ENCODE measurements around the gene NUP188.

NUP188 gene

GRCh38 chr9:128913048-128913900 is 34.2 kb upstream of the NUP188 start:
- in situ Hi-C loops (cut with MboI; ENCODE audit: low sequenced_read_pairs) = no loop called here

- in situ Hi-C loops (cut with MboI; ENCODE audit: low sequenced_read_pairs) = no loop called here
Measured at GRCh38 chr9:128913995-128914772, 33.3 kb upstream of the NUP188 start.

- in situ Hi-C loops (cut with MboI; ENCODE audit: low sequenced_read_pairs) = no loop called here
Measured at GRCh38 chr9:128916204-128916603, 31.3 kb upstream of the NUP188 start.

- in situ Hi-C loops (cut with MboI; ENCODE audit: low sequenced_read_pairs) = no loop called here
Measured at GRCh38 chr9:128916745-128917144, 30.8 kb upstream of the NUP188 start.

- in situ Hi-C loops (cut with MboI; ENCODE audit: low sequenced_read_pairs) = no loop called here
Measured at GRCh38 chr9:128917151-128917849, 30.2 kb upstream of the NUP188 start.

GRCh38 chr9:128918921-128919320 is 28.6 kb upstream of the NUP188 start:
- in situ Hi-C loops (cut with MboI; ENCODE audit: low sequenced_read_pairs) = no loop called here

GRCh38 chr9:128919402-128920089 is 28.0 kb upstream of the NUP188 start:
- in situ Hi-C loops (cut with MboI; ENCODE audit: low sequenced_read_pairs) = no loop called here

GRCh38 chr9:128920381-128921058 is 27.0 kb upstream of the NUP188 start, which contains the start of gene PHYHD1:
PHYHD1 (plus strand) TSS chr9:128920982; CDS start chr9:128922324, 1,342 bp downstream.
- in situ Hi-C loops (cut with MboI; ENCODE audit: low sequenced_read_pairs) = no loop called here

- in situ Hi-C loops (cut with MboI; ENCODE audit: low sequenced_read_pairs) = no loop called here
Measured at GRCh38 chr9:128921881-128922763, 25.4 kb upstream of the NUP188 start.

- in situ Hi-C loops (cut with MboI; ENCODE audit: low sequenced_read_pairs) = no loop called here
Measured at GRCh38 chr9:128923493-128923883, 24.0 kb upstream of the NUP188 start.

- in situ Hi-C loops (cut with MboI; ENCODE audit: low sequenced_read_pairs) = no loop called here
Measured at GRCh38 chr9:128927731-128928411, 19.6 kb upstream of the NUP188 start.

GRCh38 chr9:128928624-128929023 is 18.9 kb upstream of the NUP188 start:
- in situ Hi-C loops (cut with MboI; ENCODE audit: low sequenced_read_pairs) = no loop called here

GRCh38 chr9:128929560-128929959 is 17.9 kb upstream of the NUP188 start:
- in situ Hi-C loops (cut with MboI; ENCODE audit: low sequenced_read_pairs) = no loop called here

GRCh38 chr9:128933731-128934130 is 13.8 kb upstream of the NUP188 start:
- in situ Hi-C loops (cut with MboI; ENCODE audit: low sequenced_read_pairs) = no loop called here

- in situ Hi-C loops (cut with MboI; ENCODE audit: low sequenced_read_pairs) = no loop called here
Measured at GRCh38 chr9:128936171-128936865, 11.2 kb upstream of the NUP188 start.

GRCh38 chr9:128937310-128938165 is 10.0 kb upstream of the NUP188 start:
- in situ Hi-C loops (cut with MboI; ENCODE audit: low sequenced_read_pairs) = no loop called here

GRCh38 chr9:128940271-128940921 is 7.1 kb upstream of the NUP188 start:
- in situ Hi-C loops (cut with MboI; ENCODE audit: low sequenced_read_pairs) = no loop called here
